ENCODE data around the gene ITFG1. TPM values are rescaled to one million over a fixed set of nuclear protein-coding genes. Genes with fewer than 3 reads are reported as not detected.

The ITFG1 gene
- total RNA-seq, 1 experiment from 2014 or later, result 20.0 TPM

- H3K36me3 ChIP-seq (ENCODE audit: low read depth, low read length), result peaks cover 15% of the 10 kb centered on the region; the same call in 1 of the 2 replicates
- peaks cover 15% of the 10 kb centered on the region; the same call in 1 of the 2 replicates for H3K9me3 ChIP-seq (ENCODE audit: low read length)
- H3K27me3 ChIP-seq (ENCODE audit: low read length), result no peaks in the 10 kb centered on the region
- H3K27ac ChIP-seq (ENCODE audit: low read length), result no peak overlapping the region
- no peak for ATAC-seq
- H3K4me2 ChIP-seq (ENCODE audit: low read length), result no peak overlapping the region
- TF ChIP-seq EZH2 (IDR thresholded peaks at IDR 0.05; ENCODE audit: low read length, unreplicated experiment) (no peak), CTCF (conservative IDR thresholded peaks at IDR 0.05; ENCODE audit: low read depth, low read length) (no peak), EZH2phosphoT487 (IDR thresholded peaks at IDR 0.05; ENCODE audit: borderline replicate concordance, low read length) (no peak)
- POLR2A ChIA-PET (ENCODE audit: unreplicated experiment), result interaction anchor here (0.5 kb wide), 1 partner anchor 206 kb away, joined by 4 read pairs; no protein-coding TSS in a partner anchor
- no peaks in the 10 kb centered on the region for H3K4me1 ChIP-seq (ENCODE audit: insufficient read depth, low read length)
- no peak overlapping the region for H2AFZ ChIP-seq (ENCODE audit: low read length)
- H4K20me1 ChIP-seq (ENCODE audit: low read length), result no peaks in the 10 kb centered on the region
- no peaks in the 10 kb centered on the region for H3F3A ChIP-seq (ENCODE audit: low read length, unreplicated experiment)
- H3K9me2 ChIP-seq (replicated peaks; ENCODE audit: low read length), result no peaks in the 10 kb centered on the region
- intact Hi-C loops (cut with micrococcal nuclease), result no loop called here
- CTCF ChIA-PET, result no interaction called here
- no peak overlapping the region for H3K4me3 ChIP-seq (ENCODE audit: low read length)
- no peak overlapping the region for H3K9ac ChIP-seq (ENCODE audit: low read length)
- DNase-seq, result no peak
- BruUV-seq (replicated peaks), result no TSS peak
- no peaks in the 10 kb centered on the region for H3K79me2 ChIP-seq (ENCODE audit: low read length)
These were observed 32.8 kb upstream of the ITFG1 start for GRCh38 chr16:47493381-47494337.

GRCh38 chr16:47492428-47493377 lies 31.8 kb upstream of the ITFG1 start:
- Histone ChIP-seq H3K9ac (ENCODE audit: low read length) (no peak overlapping the region), H3K9me3 (ENCODE audit: low read length) (peaks cover 15% of the 10 kb centered on the region; the same call in 1 of the 2 replicates), H3K27me3 (ENCODE audit: low read length) (no peaks in the 10 kb centered on the region), H3K27ac (ENCODE audit: low read length) (no peak overlapping the region), H3K9me2 (replicated peaks; ENCODE audit: low read length) (no peaks in the 10 kb centered on the region), H3K4me1 (ENCODE audit: insufficient read depth, low read length) (no peaks in the 10 kb centered on the region), H3K36me3 (ENCODE audit: low read depth, low read length) (peaks cover 15% of the 10 kb centered on the region; the same call in 1 of the 2 replicates), H2AFZ (ENCODE audit: low read length) (no peak overlapping the region), H3F3A (ENCODE audit: low read length, unreplicated experiment) (no peaks in the 10 kb centered on the region), H4K20me1 (ENCODE audit: low read length) (no peaks in the 10 kb centered on the region), H3K4me2 (ENCODE audit: low read length) (no peak overlapping the region), H3K4me3 (ENCODE audit: low read length) (no peak overlapping the region), H3K79me2 (ENCODE audit: low read length) (no peaks in the 10 kb centered on the region)
- intact Hi-C loops (cut with micrococcal nuclease), result no loop called here
- no TSS peak for BruUV-seq (replicated peaks)
- no peak for ATAC-seq
- ChIA-PET CTCF (no interaction called here), POLR2A (ENCODE audit: unreplicated experiment) (no interaction called here)
- no peak for TF ChIP-seq EZH2 (IDR thresholded peaks at IDR 0.05; ENCODE audit: low read length, unreplicated experiment)
- no peak for TF ChIP-seq EZH2phosphoT487 (IDR thresholded peaks at IDR 0.05; ENCODE audit: borderline replicate concordance, low read length)
- TF ChIP-seq CTCF (conservative IDR thresholded peaks at IDR 0.05; ENCODE audit: low read depth, low read length), result no peak
- DNase-seq, result no peak

Measured in PC-3 (cell line).